HG03064 (cell line): ENCODE measurements around the gene PFKL.

Source experiments
- ATAC-seq: cut with Tn5 transposase; IDR thresholded peaks from one replicate; pipeline ENCODE4 v1.9.1; 2021; ENCODE audit warnings: low read depth; ENCODE audit not compliant: unreplicated experiment

PFKL gene

GRCh38 chr21:44299458-44300261 lies at the start of gene PFKL:
PFKL (plus strand) TSS chr21:44300053; CDS start chr21:44300106, 53 bp downstream.
- no peak for ATAC-seq

- ATAC-seq = no peak
These were observed 45.8 kb upstream of the PFKL start for GRCh38 chr21:44253832-44254710.

DNA sequence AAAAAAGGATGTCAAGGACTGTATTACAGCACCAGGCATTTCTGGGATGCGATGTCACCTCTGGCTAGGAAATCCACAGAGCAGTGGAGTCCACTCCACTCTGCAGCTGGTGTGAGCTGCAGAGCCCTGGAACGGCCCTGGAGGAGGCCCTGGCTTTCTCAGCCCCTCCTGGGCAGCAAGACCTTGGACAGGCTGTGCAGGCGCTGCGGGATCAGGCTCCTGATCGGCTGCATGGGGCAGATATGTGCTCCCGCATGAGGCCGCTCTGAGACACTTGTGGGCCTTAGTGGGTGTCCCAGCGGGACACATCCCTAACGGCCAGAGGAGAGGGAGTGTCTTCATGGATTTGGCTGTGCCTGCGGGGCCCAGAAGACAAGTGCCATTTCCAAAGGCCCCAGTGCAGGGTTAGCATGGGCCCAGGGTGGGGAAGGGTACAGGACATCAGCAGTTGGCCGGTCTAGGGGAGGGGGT lies 44.3 kb upstream of the PFKL start:
- no peak for ATAC-seq

DNA sequence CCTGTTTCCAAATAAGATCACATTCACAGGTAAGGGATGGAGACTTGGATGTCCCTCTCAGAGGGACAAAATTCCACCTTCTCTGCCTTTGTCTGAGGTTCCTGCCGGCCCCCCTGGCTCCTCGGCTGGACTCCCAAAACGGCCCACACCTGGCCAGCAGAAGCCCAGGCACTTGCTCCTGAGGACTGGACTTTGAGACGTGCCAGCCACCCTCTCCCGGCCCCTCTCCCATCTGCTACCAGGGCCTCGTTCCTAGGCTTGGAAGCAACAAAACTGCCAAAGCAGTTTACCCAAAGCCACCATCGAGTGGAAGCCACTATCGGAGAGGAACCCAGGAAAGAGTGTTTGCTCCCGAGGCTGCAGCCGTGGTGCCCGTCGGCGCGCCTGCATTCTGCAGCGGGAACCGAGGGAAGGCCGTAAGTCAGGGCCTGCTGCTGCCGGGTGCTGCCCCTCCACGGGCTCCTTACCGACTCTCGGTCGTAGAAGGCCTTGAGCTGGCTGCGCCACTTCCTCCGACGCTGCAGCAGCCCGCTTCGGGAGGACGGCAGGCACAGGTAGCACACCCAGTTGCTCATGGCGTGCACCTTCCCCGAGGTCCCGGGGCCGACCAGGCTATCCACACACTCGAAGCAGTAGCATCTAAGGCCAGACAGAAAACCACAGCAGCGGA lies 41.7 kb upstream of the PFKL start:
- no peak for ATAC-seq

DNA sequence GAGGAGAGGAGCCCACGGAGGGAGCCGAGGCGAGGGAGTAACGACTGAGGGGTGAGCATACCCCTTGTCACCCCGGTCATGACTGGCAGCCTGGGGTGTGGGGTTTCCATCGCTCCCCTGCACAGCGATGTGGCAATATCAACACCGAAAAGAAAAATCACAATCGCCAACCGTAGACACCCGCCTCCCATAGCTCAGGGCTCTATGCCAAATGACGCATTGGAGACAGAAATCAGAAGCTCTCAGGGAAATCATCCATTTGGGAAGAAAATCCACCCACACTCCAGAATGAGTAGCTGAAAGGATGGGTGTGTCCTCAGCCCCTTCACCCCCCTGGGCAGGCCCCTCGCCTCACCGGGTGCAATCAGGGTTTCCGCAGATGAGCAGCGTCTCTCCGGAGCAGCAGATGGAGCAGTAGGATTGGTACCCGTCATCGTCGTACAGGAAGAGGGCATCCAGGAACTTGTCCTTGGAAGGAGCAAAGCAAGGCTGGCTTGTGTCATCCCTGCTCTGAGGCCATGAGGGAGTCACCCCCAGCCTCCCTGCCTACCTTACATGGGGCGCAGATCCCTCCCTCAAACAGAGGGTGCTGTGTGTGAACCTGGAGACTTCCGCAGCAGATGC lies 40.7 kb upstream of the PFKL start:
- ATAC-seq = no peak

GRCh38 chr21:44260066-44260465 lies 39.8 kb upstream of the PFKL start:
- ATAC-seq = no peak

- no peak for ATAC-seq
These were observed 38.8 kb upstream of the PFKL start for GRCh38 chr21:44260791-44261631.

DNA sequence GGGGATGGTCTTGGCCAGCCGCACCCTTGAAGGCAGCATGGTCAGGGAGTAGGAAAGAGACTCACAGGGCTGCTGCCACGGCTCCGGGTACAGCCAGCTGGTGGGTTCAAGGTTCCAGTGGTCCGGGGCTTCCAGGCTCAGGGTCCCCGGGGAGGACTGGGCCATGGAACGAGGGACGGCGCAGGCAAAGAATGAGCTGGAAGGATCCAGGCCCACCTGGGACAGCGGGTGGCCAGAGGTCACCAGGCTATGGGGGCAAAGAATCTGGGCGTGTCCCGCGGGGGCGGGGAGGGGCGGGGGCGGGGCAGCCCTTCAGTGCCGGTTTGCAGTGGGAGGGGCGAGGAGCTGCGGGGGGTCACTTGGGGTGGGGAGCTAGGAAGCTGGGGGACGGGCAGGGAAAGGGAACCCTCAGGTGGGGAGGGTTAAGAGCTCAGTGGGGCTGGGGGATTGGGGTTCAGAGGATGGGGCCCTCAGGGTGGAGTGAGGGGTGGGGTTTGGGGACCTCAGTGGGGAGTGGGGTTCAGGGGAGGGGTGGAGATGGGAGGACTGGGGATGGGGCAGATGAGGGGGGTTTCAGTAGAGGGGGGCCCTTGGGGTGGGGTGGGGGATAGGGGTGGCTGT lies 38.1 kb upstream of the PFKL start, which contains the start of gene DNMT3L:
DNMT3L (minus strand) TSS at position 223 of the 621 bp plus-strand sequence. CDS start 638 bp downstream, outside the sequence.
- ATAC-seq = no peak

- ATAC-seq = no peak
These were observed 37.4 kb upstream of the PFKL start for GRCh38 chr21:44262338-44263056.

- no peak for ATAC-seq
These were observed 36.6 kb upstream of the PFKL start for GRCh38 chr21:44263221-44263760.

GRCh38 chr21:44263768-44264167 lies 36.1 kb upstream of the PFKL start:
- ATAC-seq = no peak

- ATAC-seq = no peak
These were observed 34.1 kb upstream of the PFKL start for GRCh38 chr21:44265734-44266270.

DNA sequence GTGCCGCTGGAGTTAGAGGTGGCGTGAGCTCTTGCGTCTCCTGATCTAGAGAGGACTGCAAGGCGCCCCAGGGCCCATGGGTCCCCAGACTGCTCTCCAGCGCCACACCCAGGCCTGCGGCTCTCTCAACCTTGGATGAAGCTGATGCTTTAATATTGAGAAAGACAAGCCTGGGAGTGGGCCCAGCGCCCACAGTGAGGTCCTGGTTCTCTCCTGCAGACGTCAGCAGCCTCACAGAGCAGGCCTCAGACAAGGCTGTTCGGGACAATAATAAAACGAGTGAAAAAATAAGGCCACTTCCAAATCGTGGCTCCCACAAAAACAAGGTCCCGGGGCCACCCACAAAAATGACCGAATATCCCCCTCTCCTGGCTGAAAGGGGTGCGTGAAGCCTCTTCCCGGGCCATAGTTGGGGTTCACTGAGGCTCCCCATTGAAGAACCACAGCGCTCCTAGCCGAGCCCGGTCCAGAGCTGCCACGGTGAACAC lies 32.2 kb upstream of the PFKL start:
- ATAC-seq = no peak

GRCh38 chr21:44269090-44269489 lies 30.8 kb upstream of the PFKL start:
- ATAC-seq = no peak

- ATAC-seq = no peak
These were observed 28.1 kb upstream of the PFKL start for GRCh38 chr21:44271558-44272283.

DNA sequence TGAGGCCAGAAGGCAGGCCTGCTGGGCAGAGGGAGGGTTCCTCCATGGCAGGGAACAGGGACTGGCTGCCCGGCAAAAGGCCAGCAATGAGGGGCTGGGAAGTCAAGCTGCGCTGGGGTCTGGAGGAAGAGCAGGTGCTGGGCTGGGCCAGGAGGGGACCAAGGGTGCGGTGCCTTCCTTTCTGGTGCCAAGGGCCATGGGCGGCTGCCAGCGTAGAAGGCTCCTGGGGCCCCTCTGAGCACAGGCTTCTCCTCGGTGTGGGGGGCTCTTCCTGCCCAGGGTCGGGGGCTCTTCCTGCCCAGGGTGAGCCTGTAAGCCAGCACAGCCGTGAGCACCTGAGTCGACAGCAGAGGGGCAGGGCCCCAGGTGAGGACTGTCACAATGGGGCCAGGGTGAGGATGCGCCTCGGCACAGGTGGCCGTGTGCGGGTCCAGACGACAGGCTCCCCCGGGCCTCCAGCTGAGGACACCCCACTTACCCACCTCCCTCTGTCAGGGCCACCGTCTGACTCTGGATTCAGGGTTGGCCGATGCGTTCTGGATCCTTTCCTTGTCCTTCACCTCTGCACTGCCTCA lies 27.5 kb upstream of the PFKL start:
- no peak for ATAC-seq

GRCh38 chr21:44273046-44273445 lies 26.8 kb upstream of the PFKL start:
- ATAC-seq = no peak
